Breast epithelium (tissue), 4 donors: ENCODE data around the gene TPST1. TPM values are rescaled to one million over a fixed set of nuclear protein-coding genes. Genes with fewer than 3 reads are reported as not detected.
"Not testable (repeated sequence)": the region's sequence is repeated elsewhere in the genome, so short reads cannot be mapped to it uniquely, and the experiment has no call there.

Source experiments
- DNase-seq, 2 donors: peaks; one replicate each; pipeline ENCODE4 v3.0.0-alpha.2; 2019; ENCODE audit warnings: low spot score in 2 of 2
- H3K27ac ChIP-seq, 2 donors: fragments of 200-600 bp; sonication (generic) in 1 of 2; one replicate each; pipeline ENCODE4 v1.5.1; 2016 to 2019; ENCODE audit warnings: mild to moderate bottlenecking in 1 of 2
- H3K27me3 ChIP-seq, 2 donors: fragments of 200-600 bp; sonication (generic) in 1 of 2; one replicate each; pipeline versions ENCODE4 v1.5.1 to v1.6.0; 2017 to 2019; ENCODE audit warnings: control low read depth in 1 of 2, mild to moderate bottlenecking in 1 of 2
- H3K36me3 ChIP-seq: fragments of 200-600 bp; one replicate; pipeline ENCODE4 v1.5.1; 2019
- H3K4me1 ChIP-seq, 2 donors: fragments of 200-600 bp; sonication (generic); one replicate each; pipeline ENCODE4 v1.5.1; 2016 to 2019; ENCODE audit warnings: control low read depth in 1 of 2
- H3K4me3 ChIP-seq, 3 donors: fragments of 200-600 bp; sonication (generic); 1 replicate in 2 of 3; 2 replicates in 1 of 3; pipeline ENCODE4 v1.5.1; 2016 to 2019; ENCODE audit warnings: mild to moderate bottlenecking in 3 of 3, moderate library complexity in 2 of 3
- H3K9me3 ChIP-seq, 2 donors: fragments of 200-600 bp; sonication (generic) in 1 of 2; one replicate each; pipeline ENCODE4 v1.5.1; 2016 to 2019; ENCODE audit warnings: control low read depth in 1 of 2
- POLR2A ChIP-seq: fragments of 450-650 bp; IDR thresholded peaks from one replicate; pipeline ENCODE4 v1.6.1; 2016; ENCODE audit warnings: antibody characterized with exemption, mild to moderate bottlenecking, moderate library complexity
- POLR2AphosphoS5 ChIP-seq, 3 donors: sonication (generic); formaldehyde crosslinking; IDR thresholded peaks; one replicate each; pipeline ENCODE4 v1.6.1; 2017; ENCODE audit warnings: antibody characterized with exemption in 3 of 3
- intact Hi-C: fragments of 100-400 bp; cut with DNase I; formaldehyde crosslinking; loops from one replicate; pipeline ENCODE4 v1.15.1; 2023; ENCODE audit warnings: low total_unique reads
- total RNA-seq, 3 donors: library from RNA; depleted of rRNA; stranded (reverse); fragments of >200 nt; gene quantifications; one replicate each; pipeline ENCODE4 v1.1.0, GENCODE V29; 2016
- TF ChIP-seq, protein P1 (sequence below), 3 donors: fragments of 450-650 bp; IDR thresholded peaks; one replicate each; pipeline ENCODE4 v1.5.1; 2016 to 2017; ENCODE audit warnings: antibody characterized with exemption in 3 of 3, mild to moderate bottlenecking in 3 of 3, moderate library complexity in 3 of 3

The TPST1 gene
- total RNA-seq, 3 donors from 2014 or later: 23.2 to 34.4 (median 23.3) TPM

DNA sequence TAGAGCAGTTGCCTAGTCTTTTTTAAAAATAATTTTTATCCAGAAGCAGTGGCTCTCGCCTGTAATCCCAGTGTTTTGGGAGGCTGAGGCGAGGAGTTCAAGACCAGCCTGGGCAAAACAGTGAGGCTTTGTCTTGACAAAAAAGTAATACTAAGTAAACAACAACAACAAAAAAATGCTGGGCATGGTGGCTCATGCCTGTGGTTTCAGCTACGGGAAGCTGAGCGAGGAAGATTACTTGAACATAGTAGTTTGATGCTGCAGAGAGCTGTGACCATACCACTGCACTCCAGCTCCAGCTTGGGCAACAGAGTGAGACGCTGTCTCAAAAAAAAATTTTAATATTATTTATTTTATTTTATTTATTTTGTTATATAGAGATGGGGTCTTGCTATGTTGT, 31.3 kb upstream of the TPST1 start:
- DNase-seq: no peak
- Histone ChIP-seq H3K9me3 (no peaks in the 10 kb centered on the region), H3K4me1 (no peaks in the 10 kb centered on the region), H3K27me3 (no peaks in the 10 kb centered on the region), H3K4me3 (no peak overlapping the region), H3K27ac (no peak overlapping the region), H3K36me3 (no peaks in the 10 kb centered on the region)
- no peak for TF ChIP-seq POLR2AphosphoS5 (IDR thresholded peaks at IDR 0.05)
- intact Hi-C loops: no loop called here

DNA sequence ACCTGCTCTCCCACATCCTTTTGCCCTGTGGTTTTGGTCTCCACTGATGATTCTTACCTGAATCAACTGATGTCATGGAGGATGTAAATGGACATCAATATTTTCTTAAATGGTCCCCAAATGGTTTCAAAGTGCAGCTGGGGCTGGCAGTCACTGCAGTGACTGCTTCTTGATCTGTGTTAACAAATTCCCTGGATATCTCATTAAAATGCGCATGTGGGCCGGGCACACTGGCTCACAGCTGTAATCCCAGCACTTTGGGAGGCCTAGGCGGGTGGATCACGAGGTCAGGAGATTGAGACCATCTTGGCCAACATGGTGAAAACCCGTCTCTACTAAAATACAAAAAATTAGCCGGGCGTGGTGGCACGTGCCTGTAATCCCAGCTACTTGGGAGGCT, 30.1 kb upstream of the TPST1 start:
- H3K9me3 ChIP-seq, H3K27me3 ChIP-seq, DNase-seq, intact Hi-C loops, H3K27ac ChIP-seq, H3K36me3 ChIP-seq, H3K4me1 ChIP-seq, H3K4me3 ChIP-seq: not testable (repeated sequence)

DNA sequence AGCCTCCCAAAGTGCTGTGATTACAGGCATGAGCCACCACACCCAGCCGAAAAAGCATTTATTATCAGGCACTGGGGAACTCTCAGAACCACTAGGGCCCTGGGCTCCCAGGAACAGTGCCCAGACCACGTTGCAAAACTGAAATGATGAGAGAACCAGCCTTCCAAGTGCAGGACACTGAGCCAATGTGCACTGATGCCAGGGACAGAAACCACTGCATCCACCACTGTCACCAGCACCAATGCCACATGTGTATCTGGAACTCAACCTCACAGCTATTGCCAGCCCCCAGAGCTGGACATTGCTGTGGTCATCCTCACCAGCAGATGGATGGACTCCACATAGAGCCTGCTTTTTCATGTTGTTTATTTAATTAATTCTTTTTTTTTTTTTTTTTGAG, 28.2 kb upstream of the TPST1 start:
- Histone ChIP-seq H3K4me1 (no peaks in the 10 kb centered on the region), H3K27ac (no peak overlapping the region), H3K9me3 (no peaks in the 10 kb centered on the region), H3K27me3 (no peaks in the 10 kb centered on the region), H3K4me3 (no peak overlapping the region), H3K36me3 (no peaks in the 10 kb centered on the region)
- no peak for DNase-seq
- TF ChIP-seq POLR2A (no peak), POLR2AphosphoS5 (IDR thresholded peaks at IDR 0.05) (no peak)
- TF ChIP-seq, protein P1, sequence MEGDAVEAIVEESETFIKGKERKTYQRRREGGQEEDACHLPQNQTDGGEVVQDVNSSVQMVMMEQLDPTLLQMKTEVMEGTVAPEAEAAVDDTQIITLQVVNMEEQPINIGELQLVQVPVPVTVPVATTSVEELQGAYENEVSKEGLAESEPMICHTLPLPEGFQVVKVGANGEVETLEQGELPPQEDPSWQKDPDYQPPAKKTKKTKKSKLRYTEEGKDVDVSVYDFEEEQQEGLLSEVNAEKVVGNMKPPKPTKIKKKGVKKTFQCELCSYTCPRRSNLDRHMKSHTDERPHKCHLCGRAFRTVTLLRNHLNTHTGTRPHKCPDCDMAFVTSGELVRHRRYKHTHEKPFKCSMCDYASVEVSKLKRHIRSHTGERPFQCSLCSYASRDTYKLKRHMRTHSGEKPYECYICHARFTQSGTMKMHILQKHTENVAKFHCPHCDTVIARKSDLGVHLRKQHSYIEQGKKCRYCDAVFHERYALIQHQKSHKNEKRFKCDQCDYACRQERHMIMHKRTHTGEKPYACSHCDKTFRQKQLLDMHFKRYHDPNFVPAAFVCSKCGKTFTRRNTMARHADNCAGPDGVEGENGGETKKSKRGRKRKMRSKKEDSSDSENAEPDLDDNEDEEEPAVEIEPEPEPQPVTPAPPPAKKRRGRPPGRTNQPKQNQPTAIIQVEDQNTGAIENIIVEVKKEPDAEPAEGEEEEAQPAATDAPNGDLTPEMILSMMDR (IDR thresholded peaks at IDR 0.05): no peak
- intact Hi-C loops: no loop called here

DNA sequence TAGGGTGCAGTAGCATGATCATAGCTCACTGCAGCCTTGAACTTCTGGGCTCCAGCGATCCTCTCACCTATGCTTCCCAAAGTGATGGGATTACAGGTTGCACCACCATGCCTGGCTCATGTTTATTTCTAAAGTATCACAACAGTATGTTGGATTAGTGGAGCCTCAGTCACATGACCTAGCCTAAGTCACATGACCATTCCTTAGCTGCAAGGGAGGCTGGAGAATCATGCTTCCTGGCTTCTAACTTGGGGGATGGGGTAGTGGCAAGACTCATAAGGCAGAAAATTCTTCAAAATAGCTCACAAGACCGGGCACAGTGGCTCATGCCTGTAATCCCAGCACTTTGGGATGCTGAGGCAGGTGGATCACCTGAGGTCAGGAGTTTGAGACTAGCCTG, 26.9 kb upstream of the TPST1 start:
- DNase-seq: no peak
- no peak overlapping the region for H3K27ac ChIP-seq
- H3K36me3 ChIP-seq: no peaks in the 10 kb centered on the region
- TF ChIP-seq POLR2A (no peak), POLR2AphosphoS5 (IDR thresholded peaks at IDR 0.05) (no peak)
- TF ChIP-seq, protein P1 (IDR thresholded peaks at IDR 0.05): no peak
- intact Hi-C loops: no loop called here
- H3K4me3 ChIP-seq: no peak overlapping the region
- no peaks in the 10 kb centered on the region for H3K4me1 ChIP-seq
- no peaks in the 10 kb centered on the region for H3K9me3 ChIP-seq
- H3K27me3 ChIP-seq: no peaks in the 10 kb centered on the region

DNA sequence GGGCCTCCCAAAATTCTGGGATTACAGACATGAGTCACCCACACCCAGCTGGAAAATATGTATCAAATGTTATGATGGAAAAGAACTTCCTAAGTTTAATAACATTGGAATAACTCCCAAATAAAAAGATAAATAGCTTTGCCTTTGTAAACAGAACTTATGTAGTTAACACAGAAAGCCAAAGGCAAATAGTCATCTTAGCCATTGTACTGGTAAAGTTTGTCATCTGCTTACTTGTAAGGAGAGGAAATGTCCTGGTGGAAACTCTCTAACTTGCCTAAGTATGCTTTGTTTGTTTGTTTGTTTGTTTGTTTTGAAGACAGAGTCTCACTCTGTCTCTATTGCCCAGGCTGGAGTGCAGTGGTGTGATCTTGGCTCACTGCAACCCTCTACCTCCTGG, 23.8 kb upstream of the TPST1 start:
- no peaks in the 10 kb centered on the region for H3K4me1 ChIP-seq
- DNase-seq: no peak
- no peaks in the 10 kb centered on the region for H3K27me3 ChIP-seq
- no peaks in the 10 kb centered on the region for H3K9me3 ChIP-seq
- no peak overlapping the region for H3K4me3 ChIP-seq
- no peaks in the 10 kb centered on the region for H3K36me3 ChIP-seq
- intact Hi-C loops: no loop called here
- no peak overlapping the region for H3K27ac ChIP-seq
- TF ChIP-seq, protein P1 (IDR thresholded peaks at IDR 0.05): no peak
- no peak for TF ChIP-seq POLR2A
- TF ChIP-seq POLR2AphosphoS5 (IDR thresholded peaks at IDR 0.05): no peak

DNA sequence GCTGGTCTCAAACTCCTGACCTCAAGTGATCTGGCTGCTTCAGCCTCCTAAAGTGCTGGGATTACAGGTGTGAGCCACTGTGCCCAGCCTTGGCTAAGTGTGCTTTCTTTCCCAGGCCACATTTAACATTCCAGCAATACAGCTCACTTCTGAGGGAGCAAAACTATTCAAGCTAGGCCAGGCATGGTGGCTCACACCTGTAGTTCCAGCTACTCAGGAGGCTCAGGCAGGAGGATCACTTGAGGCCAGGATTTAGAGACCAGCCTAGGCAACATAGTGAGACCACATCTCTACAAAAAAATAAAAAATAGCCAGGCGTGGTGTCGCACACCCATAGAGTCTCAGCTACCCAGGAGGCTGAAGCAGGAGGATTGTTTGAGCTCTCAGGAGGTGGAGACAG, 23.3 kb upstream of the TPST1 start:
- intact Hi-C loops: no loop called here
- TF ChIP-seq, protein P1 (IDR thresholded peaks at IDR 0.05): no peak
- TF ChIP-seq POLR2AphosphoS5 (IDR thresholded peaks at IDR 0.05): no peak
- TF ChIP-seq POLR2A: no peak
- Histone ChIP-seq H3K4me1 (no peaks in the 10 kb centered on the region), H3K36me3 (no peaks in the 10 kb centered on the region), H3K9me3 (no peaks in the 10 kb centered on the region), H3K27ac (no peak overlapping the region), H3K27me3 (no peaks in the 10 kb centered on the region), H3K4me3 (no peak overlapping the region)
- DNase-seq: no peak
